GM12878 (cell line): ENCODE results near the gene PPFIA4. TPM values are rescaled to one million over a fixed set of nuclear protein-coding genes. Genes with fewer than 3 reads are reported as not detected.

Experiments
- ATAC-seq: fragments of 200-7000 bp; cut with Tn5 transposase; 3 replicates; pipeline ENCODE4 v1.9.1; 2020; ENCODE audit warnings: mild to moderate bottlenecking, moderate library complexity
- BruUV-seq: library from RNA; stranded (reverse); fragments of 400-500 nt; replicated peaks from 2 replicates; lab custom pipeline; 2021; lab: Mats Ljungman, UMichigan
- CTCF ChIA-PET: fragments of 300-600 bp; sonication (Branson Sonifier 250); formaldehyde crosslinking; extraction: SDS; loops from one replicate; lab custom pipeline; 2021; ENCODE audit warnings: inconsistent platforms; lab: Yijun Ruan, JAX
- POLR2A ChIA-PET: fragments of 350-600 bp; formaldehyde crosslinking; extraction: SDS; loops from one replicate; lab custom pipeline; 2021; ENCODE audit warnings: inconsistent platforms; lab: Charles Lee
- RAD21 ChIA-PET: fragments of 300-600 bp; sonication (Branson Sonifier 250); formaldehyde crosslinking; loops from one replicate; lab custom pipeline; 2023; ENCODE audit warnings: antibody characterized with exemption; ENCODE audit not compliant: unreplicated experiment; lab: Charles Lee
- SMC1A ChIA-PET: fragments of 300-600 bp; sonication (Branson Sonifier 250); formaldehyde crosslinking; loops from one replicate; lab custom pipeline; 2023; ENCODE audit not compliant: unreplicated experiment, uncharacterized antibody; lab: Charles Lee
- DNase-seq: peaks from one replicate; pipeline ENCODE4 v3.0.0-alpha.2; 2011; ENCODE audit warnings: low read depth, low spot score
- FAIRE-seq: peaks from 3 replicates; lab custom pipeline; 2011; peaks lifted over from hg19 to GRCh38; lab: Jason Lieb, UNC
- H2AFZ ChIP-seq: 2 replicates; pipeline ENCODE4 v1.6.0; 2011; ENCODE audit warnings: low read depth, low read length, control low read depth; ENCODE audit not compliant: control insufficient read depth
- H3K27ac ChIP-seq: 2 replicates; pipeline ENCODE4 v1.5.1; 2011; ENCODE audit warnings: control low read depth; ENCODE audit not compliant: control insufficient read depth, insufficient read depth
- H3K27me3 ChIP-seq, 2 experiments: replicated peaks in 1 of 2; 2 replicates each; pipeline versions ENCODE4 v1.6.0 to v1.6.1; 2011; ENCODE audit warnings: low read length in 1 of 2; ENCODE audit not compliant: control insufficient read depth in 2 of 2, insufficient read depth in 2 of 2
- H3K36me3 ChIP-seq, 2 experiments: 2 replicates each; pipeline ENCODE4 v1.5.1; 2011; ENCODE audit warnings: low read length in 1 of 2; ENCODE audit not compliant: control insufficient read depth in 2 of 2, insufficient read depth in 2 of 2
- H3K4me1 ChIP-seq: 2 replicates; pipeline ENCODE4 v1.6.1; 2011; ENCODE audit warnings: mild to moderate bottlenecking, low read length, moderate library complexity, mixed read lengths; ENCODE audit not compliant: control insufficient read depth, insufficient read depth
- H3K4me2 ChIP-seq: 2 replicates; pipeline ENCODE4 v1.6.0; 2011; ENCODE audit warnings: control low read depth; ENCODE audit not compliant: control insufficient read depth, insufficient read depth
- H3K4me3 ChIP-seq: fragments of 200-600 bp; sonication (generic); 2 replicates; pipeline ENCODE4 v1.5.1; 2016
- H3K79me2 ChIP-seq: 2 replicates; pipeline ENCODE4 v1.6.0; 2011; ENCODE audit warnings: low read length; ENCODE audit not compliant: control insufficient read depth, insufficient read depth
- H3K9ac ChIP-seq: 2 replicates; pipeline ENCODE4 v1.8.0; 2011; ENCODE audit warnings: low read length, control low read depth, mixed read lengths; ENCODE audit not compliant: control insufficient read depth, insufficient read depth
- H3K9me3 ChIP-seq: replicated peaks from 3 replicates; pipeline ENCODE4 v1.5.1; 2011; ENCODE audit warnings: mild to moderate bottlenecking, low read length; ENCODE audit not compliant: control insufficient read depth, insufficient read depth
- H4K20me1 ChIP-seq: 2 replicates; pipeline ENCODE4 v1.6.0; 2011; ENCODE audit not compliant: control insufficient read depth, insufficient read depth
- BCLAF1 ChIP-seq: fragments of 450-650 bp; IDR thresholded peaks from 2 replicates; pipeline ENCODE4 v1.6.1; 2017; ENCODE audit warnings: antibody characterized with exemption, mild to moderate bottlenecking, moderate library complexity
- CHD1 ChIP-seq: IDR thresholded peaks from 2 replicates; pipeline ENCODE4 v1.6.1; 2012; ENCODE audit warnings: low read depth, low read length, improper control_type of control experiment
- FOXK2 ChIP-seq: fragments of 450-650 bp; IDR thresholded peaks from 2 replicates; pipeline ENCODE4 v1.6.1; 2017; ENCODE audit warnings: mild to moderate bottlenecking, moderate library complexity
- LARP7 ChIP-seq: fragments of 450-650 bp; IDR thresholded peaks from 2 replicates; pipeline ENCODE4 v1.6.1; 2017; ENCODE audit warnings: mild to moderate bottlenecking
- POLR2AphosphoS5 ChIP-seq: IDR thresholded peaks from 2 replicates; pipeline ENCODE4 v1.6.1; 2011; ENCODE audit warnings: mild to moderate bottlenecking, low read length, inconsistent platforms
- RB1 ChIP-seq: fragments of 450-650 bp; formaldehyde crosslinking; IDR thresholded peaks from 2 replicates; pipeline ENCODE4 v1.6.1; 2017; ENCODE audit warnings: mild to moderate bottlenecking, borderline replicate concordance
- RCOR1 ChIP-seq: conservative IDR thresholded peaks from 2 replicates; pipeline ENCODE4 v1.6.1; 2012; ENCODE audit warnings: low read depth, low read length, improper control_type of control experiment
- SIX5 ChIP-seq: IDR thresholded peaks from 2 replicates; pipeline ENCODE4 v1.6.1; 2011; ENCODE audit warnings: mild to moderate bottlenecking, low read depth, low read length, moderate library complexity; ENCODE audit not compliant: severe bottlenecking
- SKIL ChIP-seq: fragments of 450-650 bp; IDR thresholded peaks from 2 replicates; pipeline ENCODE4 v1.6.1; 2017; ENCODE audit warnings: mild to moderate bottlenecking, low read depth, inconsistent platforms; ENCODE audit not compliant: poor library complexity, severe bottlenecking
- USF1 ChIP-seq: IDR thresholded peaks from 2 replicates; pipeline ENCODE4 v1.6.1; 2011; ENCODE audit warnings: borderline replicate concordance, low read depth, mild to moderate bottlenecking, moderate library complexity, mixed read lengths, low read length; ENCODE audit not compliant: insufficient read depth; ENCODE audit errors: extremely low read length
- ZBTB33 ChIP-seq: fragments of 450-650 bp; IDR thresholded peaks from 2 replicates; pipeline ENCODE4 v1.6.1; 2017; ENCODE audit warnings: mild to moderate bottlenecking
- WGBS: methylation state at CpG from one replicate; pipeline ENCODE4 v1.1.6; 2016; ENCODE audit warnings: low lambda C conversion rate; ENCODE audit not compliant: insufficient replicate concordance, insufficient coverage; ENCODE audit errors: missing lambda C conversion rate; 5-methylcytosine and 5-hydroxymethylcytosine counted together
- in situ Hi-C: fragments of 300-500 bp; cut with MboI; formaldehyde crosslinking; loops from 9 replicates; pipeline ENCODE4 v1.14.3; 2018; ENCODE audit warnings: mixed read lengths
- intact Hi-C: fragments of 100-400 bp; cut with micrococcal nuclease; formaldehyde crosslinking; loops from one replicate; pipeline ENCODE4 v1.14.2; 2022; ENCODE audit not compliant: unreplicated experiment
- polyA plus RNA-seq, 11 experiments: library from polyadenylated mRNA; depleted of rRNA in 4 of 11; unstranded in 6 of 11; stranded (reverse) in 5 of 11; fragments of >200 nt; fragmentation: Nextera tagmentation in 4 of 11; fragmentation: Illumina TruSeq in 1 of 11; extraction: Ambion mirVana in 4 of 11; extraction: Trizol in 1 of 11; gene quantifications; 1 replicate in 1 of 11; 2 replicates in 10 of 11; pipeline versions ENCODE4 v1.2.1 to v1.2.3, GENCODE V29; 2011 to 2016; ENCODE audit warnings: inconsistent platforms in 2 of 11, missing spikeins in 2 of 11, low read depth in 1 of 11
- total RNA-seq, 4 experiments: library from RNA; depleted of rRNA in 3 of 4; stranded (reverse); fragments of >200 nt in 3 of 4; fragmentation: Illumina TruSeq in 1 of 4; extraction: Trizol in 1 of 4; gene quantifications; 2 replicates each; pipeline versions ENCODE4 v1.2.1 to v1.2.3, GENCODE V29; 2013 to 2021

Gene PPFIA4
- total and polyA plus RNA-seq, 10 of the 15 experiments (the other 5 are each of a cell fraction or from before 2014, with no cell fraction given): 0.02 to 19.7 (median 0.34) TPM; not detected in 1

- no peak for TF ChIP-seq ZBTB33
Measured at GRCh38 chr1:203025686-203026030, 633 bp upstream of the PPFIA4 start (continued).

- no peak overlapping the region for H3K27ac ChIP-seq
- in situ Hi-C loops: no loop called here
- TF ChIP-seq CHD1 (no peak), SIX5 (no peak), LARP7 (peak; percentile 60), SKIL (no peak), USF1 (no peak), RCOR1 (no peak), RB1 (no peak), FOXK2 (no peak), BCLAF1 (no peak), POLR2AphosphoS5 (no peak)
Measured at GRCh38 chr1:203026666-203027663, 674 bp downstream of the PPFIA4 start.

More at GRCh38 chr1:203026666-203027663, 674 bp downstream of the PPFIA4 start:
- WGBS: 30% methylated on average over 39 of the region's 46 CpGs
- ChIA-PET CTCF (interaction anchor here (0.5 to 4.7 kb wide), 11 partner anchors 10 to 242 kb away, joined by 3 to 52 read pairs (median 4); no protein-coding TSS in a partner anchor), POLR2A (interaction anchor here (0.5 to 3.0 kb wide), 5 partner anchors 9 to 611 kb away, joined by 3 to 21 read pairs (median 5); partner anchors contain the start of gene TMEM183A), RAD21 (interaction anchor here (0.9 to 1.2 kb wide), 3 partner anchors 20 to 243 kb away, joined by 3 to 7 read pairs (median 4); partner anchors contain the start of gene TMEM183A), SMC1A (interaction anchor here (0.7 to 1.4 kb wide), 2 partner anchors 8 to 12 kb away, joined by 3 to 7 read pairs; no protein-coding TSS in a partner anchor)
- peak overlapping the region; percentile 93 for H3K4me3 ChIP-seq
- H2AFZ ChIP-seq: peak overlapping the region; percentile 85
- H3K79me2 ChIP-seq: peaks cover 2% of the 10 kb centered on the region; the same call in 1 of the 2 replicates
- peaks cover 1 to 7% of the 10 kb centered on the region in 2 experiments for H3K36me3 ChIP-seq
- FAIRE-seq (no peak), DNase-seq (no peak), ATAC-seq (peak; percentile 35)
- H3K9ac ChIP-seq: peak overlapping the region; percentile 62
- peak overlapping the region; percentile 93 for H3K4me2 ChIP-seq
- no peaks in the 10 kb centered on the region; the same call in none of the 2 replicates for H3K4me1 ChIP-seq
- H3K9me3 ChIP-seq: no peaks in the 10 kb centered on the region
- no TSS peak for BruUV-seq
- intact Hi-C loops: no loop called here
- H4K20me1 ChIP-seq: no peaks in the 10 kb centered on the region
- no peaks in the 10 kb centered on the region; a peak in 2 of 4 replicates for H3K27me3 ChIP-seq
